B cell (primary cell): ENCODE measurements around the gene ATP11A. TPM values are rescaled to one million over a fixed set of nuclear protein-coding genes. Genes with fewer than 3 reads are reported as not detected.

Experiments
- ATAC-seq: fragments of 200-7000 bp; cut with Tn5 transposase; one replicate; pipeline ENCODE4 v1.10.0; 2021; ENCODE audit warnings: low read depth, mild to moderate bottlenecking, moderate number of reproducible peaks, moderate library complexity
- CTCF ChIA-PET: fragments of 350-600 bp; sonication (Branson Sonifier 250); formaldehyde crosslinking; loops from one replicate; lab custom pipeline; 2021; ENCODE audit warnings: antibody characterized with exemption, inconsistent platforms; lab: Charles Lee
- POLR2A ChIA-PET: fragments of 350-600 bp; sonication (Branson Sonifier 250); formaldehyde crosslinking; loops from one replicate; lab custom pipeline; 2021; ENCODE audit warnings: antibody characterized with exemption; lab: Charles Lee
- DNase-seq: peaks from one replicate; pipeline ENCODE4 v3.0.0; 2013
- H2AFZ ChIP-seq: 2 replicates; pipeline ENCODE4 v1.6.1; 2012; ENCODE audit warnings: mild to moderate bottlenecking, low read depth, low read length; ENCODE audit not compliant: insufficient read depth, poor library complexity, severe bottlenecking
- H3K27ac ChIP-seq, 2 donors: 1 replicate in 1 of 2; 2 replicates in 1 of 2; pipeline ENCODE4 v1.5.1; 2012 to 2013; ENCODE audit warnings: low read length in 2 of 2, mild to moderate bottlenecking in 2 of 2, moderate library complexity in 1 of 2
- H3K27me3 ChIP-seq, 4 experiments: fragments of 200-600 bp in 1 of 4; sonication (generic) in 1 of 4; replicated peaks in 1 of 4; 1 replicate in 2 of 4; 2 replicates in 2 of 4; pipeline versions ENCODE4 v1.6.1 to v1.7.0; 2013 to 2016; ENCODE audit warnings: low read length in 3 of 4, mild to moderate bottlenecking in 2 of 4, mixed read lengths in 1 of 4, moderate library complexity in 1 of 4; ENCODE audit not compliant: insufficient read depth in 4 of 4, control insufficient read depth in 3 of 4; ENCODE audit errors: control extremely low read depth in 1 of 4
- H3K36me3 ChIP-seq, 2 experiments: replicated peaks in 1 of 2; 1 replicate in 1 of 2; 2 replicates in 1 of 2; pipeline versions ENCODE4 v1.6.1 to v1.7.1; 2013; ENCODE audit warnings: low read length in 1 of 2; ENCODE audit not compliant: insufficient read depth in 2 of 2, control insufficient read depth in 1 of 2; ENCODE audit errors: control extremely low read depth in 1 of 2, extremely low read depth in 1 of 2
- H3K4me1 ChIP-seq, 2 donors: fragments of 200-600 bp in 1 of 2; sonication (generic) in 1 of 2; 1 replicate in 1 of 2; 2 replicates in 1 of 2; pipeline versions ENCODE4 v1.5.1 to v1.6.1; 2013 to 2017; ENCODE audit warnings: low read length in 2 of 2; ENCODE audit not compliant: control insufficient read depth in 2 of 2, insufficient read depth in 2 of 2
- H3K4me2 ChIP-seq: replicated peaks from 2 replicates; pipeline ENCODE3; 2012; ENCODE audit warnings: mild to moderate bottlenecking, low read depth, low read length; ENCODE audit not compliant: poor library complexity, severe bottlenecking
- H3K4me3 ChIP-seq, 5 experiments: fragments of 200-600 bp in 1 of 5; sonication (generic) in 1 of 5; 1 replicate in 3 of 5; 2 replicates in 2 of 5; pipeline versions ENCODE4 v1.5.1 to v1.7.0; 2011 to 2016; ENCODE audit warnings: low read length in 4 of 5, mild to moderate bottlenecking in 4 of 5, low read depth in 2 of 5, control low read depth in 1 of 5, moderate library complexity in 1 of 5; ENCODE audit not compliant: insufficient read depth in 1 of 5; ENCODE audit errors: control extremely low read depth in 1 of 5, extremely low read depth in 1 of 5
- H3K79me2 ChIP-seq: fragments of 200-600 bp; sonication (generic); one replicate; pipeline ENCODE4 v1.6.0; 2016; ENCODE audit warnings: low read length; ENCODE audit not compliant: control insufficient read depth, insufficient read depth
- H3K9ac ChIP-seq: fragments of 200-600 bp; sonication (generic); 2 replicates; pipeline ENCODE4 v1.6.1; 2017; ENCODE audit warnings: mild to moderate bottlenecking, low read length, moderate library complexity
- H3K9me3 ChIP-seq, 3 donors: one replicate each; pipeline versions ENCODE4 v1.6.1 to v1.7.1; 2013; ENCODE audit warnings: low read length in 2 of 3; ENCODE audit not compliant: control insufficient read depth in 2 of 3, insufficient read depth in 1 of 3; ENCODE audit errors: control extremely low read depth in 1 of 3
- H4K20me1 ChIP-seq: 2 replicates; pipeline ENCODE4 v1.6.0; 2012; ENCODE audit warnings: mild to moderate bottlenecking, low read length; ENCODE audit not compliant: insufficient read depth, control insufficient read depth, poor library complexity, severe bottlenecking
- H3K27ac Mint-ChIP-seq: one replicate; pipeline ENCODE4 v1.8.0; 2021; ENCODE audit warnings: mixed read lengths
- H3K27me3 Mint-ChIP-seq: one replicate; pipeline ENCODE4 v1.8.0; 2021; ENCODE audit warnings: mixed read lengths
- H3K4me1 Mint-ChIP-seq: one replicate; pipeline ENCODE4 v1.8.0; 2021; ENCODE audit warnings: mixed read lengths
- H3K4me3 Mint-ChIP-seq: one replicate; pipeline ENCODE4 v1.8.0; 2021; ENCODE audit warnings: mixed read lengths
- H3K9me3 Mint-ChIP-seq: one replicate; pipeline ENCODE4 v1.8.0; 2022; ENCODE audit warnings: mixed read lengths; ENCODE audit not compliant: insufficient read depth
- CTCF ChIP-seq: fragments of 200-600 bp; IDR thresholded peaks from one replicate; pipeline ENCODE4 v1.8.0; 2022; ENCODE audit warnings: antibody characterized with exemption, mild to moderate bottlenecking
- EZH2 ChIP-seq: IDR thresholded peaks from 2 replicates; pipeline ENCODE4 v1.6.1; 2012; ENCODE audit warnings: borderline replicate concordance, low read depth, mild to moderate bottlenecking, moderate library complexity, low read length; ENCODE audit not compliant: insufficient read depth, poor library complexity, severe bottlenecking
- WGBS: methylation state at CpG from one replicate; pipeline ENCODE4 v1.1.5; 2013; ENCODE audit warnings: missing lambda C conversion rate; ENCODE audit not compliant: insufficient coverage; 5-methylcytosine and 5-hydroxymethylcytosine counted together
- intact Hi-C: fragments of 100-400 bp; cut with micrococcal nuclease; formaldehyde crosslinking; loops from one replicate; pipeline ENCODE4 v1.10.0; 2022
- polyA plus RNA-seq: library from polyadenylated mRNA; depleted of rRNA; stranded (reverse); fragments of >200 nt; gene quantifications from 2 replicates; pipeline ENCODE4 v1.2.3, GENCODE V29; 2012
- total RNA-seq, 2 donors: library from RNA; stranded (reverse); fragments of 120-200 nt in 1 of 2; gene quantifications; 1 replicate in 1 of 2; 2 replicates in 1 of 2; pipeline versions ENCODE4 v1.2.3 to v1.2.4, GENCODE V29; 2013 to 2022

Gene ATP11A
- total and polyA plus RNA-seq, 2 donors (not counting 1 experiment from before 2014, with no cell fraction given): 36.9 to 60.3 TPM

- Histone ChIP-seq H3K9me3 (peaks cover 0 to 3% (median 0%) of the 10 kb centered on the region in 3 donors), H3K27me3 (peaks cover 0 to 26% (median 8%) of the 10 kb centered on the region in 4 experiments), H2AFZ (no peak overlapping the region), H3K27ac (no peak overlapping the region), H3K9ac (no peak overlapping the region), H3K79me2 (no peaks in the 10 kb centered on the region), H3K4me1 (peaks cover 6 to 12% of the 10 kb centered on the region in 2 donors), H4K20me1 (no peaks in the 10 kb centered on the region), H3K4me2 (no peak overlapping the region), H3K4me3 (no peak overlapping the region), H3K36me3 (no peaks in the 10 kb centered on the region)
- no peak overlapping the region for H3K27ac Mint-ChIP-seq
- intact Hi-C loops: no loop called here
- ATAC-seq (no peak), DNase-seq (no peak)
- ChIA-PET POLR2A (no interaction called here), CTCF (no interaction called here)
- peaks cover 12% of the 10 kb centered on the region for H3K4me1 Mint-ChIP-seq
- TF ChIP-seq EZH2 (no peak), CTCF (no peak)
- no peaks in the 10 kb centered on the region for H3K9me3 Mint-ChIP-seq
- WGBS: 3% methylated on average over 19 of the region's 21 CpGs
- no peak overlapping the region for H3K4me3 Mint-ChIP-seq
- peaks cover 39% of the 10 kb centered on the region for H3K27me3 Mint-ChIP-seq
These were observed 239.3 kb downstream of the ATP11A start for GRCh38 chr13:112928972-112929782.

- ChIA-PET CTCF (no interaction called here), POLR2A (no interaction called here)
- Histone ChIP-seq H3K9me3 (peaks cover 0 to 3% (median 0%) of the 10 kb centered on the region in 3 donors), H3K27me3 (peaks cover 0 to 26% (median 8%) of the 10 kb centered on the region in 4 experiments), H3K9ac (no peak overlapping the region), H3K4me2 (no peak overlapping the region), H4K20me1 (no peaks in the 10 kb centered on the region), H3K79me2 (no peaks in the 10 kb centered on the region), H3K4me3 (no peak overlapping the region), H3K27ac (no peak overlapping the region), H2AFZ (no peak overlapping the region), H3K36me3 (no peaks in the 10 kb centered on the region), H3K4me1 (peaks cover 6 to 12% of the 10 kb centered on the region in 2 donors)
- WGBS: 9% methylated on average over 7 of the region's 8 CpGs
- H3K4me3 Mint-ChIP-seq: no peak overlapping the region
- ATAC-seq (no peak), DNase-seq (no peak)
- no peaks in the 10 kb centered on the region for H3K9me3 Mint-ChIP-seq
- TF ChIP-seq EZH2 (no peak), CTCF (no peak)
- intact Hi-C loops: no loop called here
- H3K4me1 Mint-ChIP-seq: peaks cover 12% of the 10 kb centered on the region
- peaks cover 34% of the 10 kb centered on the region for H3K27me3 Mint-ChIP-seq
- no peak overlapping the region for H3K27ac Mint-ChIP-seq
These were observed 239.9 kb downstream of the ATP11A start for GRCh38 chr13:112929783-112930055.
